ENCODE measurements around the gene MCF2L. TPM values are rescaled to one million over a fixed set of nuclear protein-coding genes. Genes with fewer than 3 reads are reported as not detected.

The MCF2L gene
- total RNA-seq, 1 donor from 2014 or later: 40.4 TPM

DNA sequence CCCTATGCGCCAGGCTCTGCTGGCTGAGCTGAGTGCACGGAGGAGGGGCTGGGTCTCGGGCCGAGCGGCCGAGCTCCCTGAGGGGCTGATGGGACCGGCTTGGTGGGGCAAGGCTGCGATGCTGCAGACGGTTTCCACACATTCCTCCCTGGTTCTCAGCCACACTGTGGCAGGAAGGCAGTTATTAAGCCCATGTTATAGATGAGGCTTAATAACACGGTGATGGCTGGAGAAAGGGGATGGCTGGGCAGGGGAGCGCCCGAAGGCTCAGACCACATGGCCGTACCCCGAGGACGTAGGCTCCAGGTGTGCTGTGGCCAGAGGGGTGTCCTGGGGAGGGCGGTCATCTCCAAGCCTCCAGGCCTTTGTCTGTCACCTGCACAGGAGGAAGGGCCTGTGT lies 58.6 kb downstream of the MCF2L start:
- Histone ChIP-seq H3K4me3 (no peak overlapping the region), H2AFZ (replicated peaks) (no peak overlapping the region), H3K9ac (no peak overlapping the region), H3K27me3 (no peaks in the 10 kb centered on the region), H3K27ac (no peak overlapping the region), H4K20me1 (ENCODE audit: low read depth) (peaks cover 23% of the 10 kb centered on the region), H3K4me1 (peaks cover 17% of the 10 kb centered on the region), H3F3A (ENCODE audit: low read depth) (peaks cover 19% of the 10 kb centered on the region), H3K79me2 (ENCODE audit: low read depth) (no peaks in the 10 kb centered on the region), H3K9me3 (ENCODE audit: low read depth) (no peaks in the 10 kb centered on the region), H3K4me2 (no peak overlapping the region), H3K36me3 (no peaks in the 10 kb centered on the region)
- DNase-seq (ENCODE audit: low spot score): no peak
- Mint-ChIP-seq H3K36me3 (peaks cover 8% of the 10 kb centered on the region), H3K4me3 (no peak overlapping the region), H3K27ac (no peak overlapping the region), H3K27me3 (ENCODE audit: insufficient read depth, low read depth) (peaks cover 18% of the 10 kb centered on the region), H3K9me3 (peaks cover 2% of the 10 kb centered on the region), H3K4me1 (peaks cover 24% of the 10 kb centered on the region)
- TF ChIP-seq EZH2phosphoT487 (IDR thresholded peaks at IDR 0.05) (no peak), EZH2 (IDR thresholded peaks at IDR 0.05) (no peak)
- TF ChIP-seq, protein P1, sequence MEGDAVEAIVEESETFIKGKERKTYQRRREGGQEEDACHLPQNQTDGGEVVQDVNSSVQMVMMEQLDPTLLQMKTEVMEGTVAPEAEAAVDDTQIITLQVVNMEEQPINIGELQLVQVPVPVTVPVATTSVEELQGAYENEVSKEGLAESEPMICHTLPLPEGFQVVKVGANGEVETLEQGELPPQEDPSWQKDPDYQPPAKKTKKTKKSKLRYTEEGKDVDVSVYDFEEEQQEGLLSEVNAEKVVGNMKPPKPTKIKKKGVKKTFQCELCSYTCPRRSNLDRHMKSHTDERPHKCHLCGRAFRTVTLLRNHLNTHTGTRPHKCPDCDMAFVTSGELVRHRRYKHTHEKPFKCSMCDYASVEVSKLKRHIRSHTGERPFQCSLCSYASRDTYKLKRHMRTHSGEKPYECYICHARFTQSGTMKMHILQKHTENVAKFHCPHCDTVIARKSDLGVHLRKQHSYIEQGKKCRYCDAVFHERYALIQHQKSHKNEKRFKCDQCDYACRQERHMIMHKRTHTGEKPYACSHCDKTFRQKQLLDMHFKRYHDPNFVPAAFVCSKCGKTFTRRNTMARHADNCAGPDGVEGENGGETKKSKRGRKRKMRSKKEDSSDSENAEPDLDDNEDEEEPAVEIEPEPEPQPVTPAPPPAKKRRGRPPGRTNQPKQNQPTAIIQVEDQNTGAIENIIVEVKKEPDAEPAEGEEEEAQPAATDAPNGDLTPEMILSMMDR (IDR thresholded peaks at IDR 0.05): no peak

DNA sequence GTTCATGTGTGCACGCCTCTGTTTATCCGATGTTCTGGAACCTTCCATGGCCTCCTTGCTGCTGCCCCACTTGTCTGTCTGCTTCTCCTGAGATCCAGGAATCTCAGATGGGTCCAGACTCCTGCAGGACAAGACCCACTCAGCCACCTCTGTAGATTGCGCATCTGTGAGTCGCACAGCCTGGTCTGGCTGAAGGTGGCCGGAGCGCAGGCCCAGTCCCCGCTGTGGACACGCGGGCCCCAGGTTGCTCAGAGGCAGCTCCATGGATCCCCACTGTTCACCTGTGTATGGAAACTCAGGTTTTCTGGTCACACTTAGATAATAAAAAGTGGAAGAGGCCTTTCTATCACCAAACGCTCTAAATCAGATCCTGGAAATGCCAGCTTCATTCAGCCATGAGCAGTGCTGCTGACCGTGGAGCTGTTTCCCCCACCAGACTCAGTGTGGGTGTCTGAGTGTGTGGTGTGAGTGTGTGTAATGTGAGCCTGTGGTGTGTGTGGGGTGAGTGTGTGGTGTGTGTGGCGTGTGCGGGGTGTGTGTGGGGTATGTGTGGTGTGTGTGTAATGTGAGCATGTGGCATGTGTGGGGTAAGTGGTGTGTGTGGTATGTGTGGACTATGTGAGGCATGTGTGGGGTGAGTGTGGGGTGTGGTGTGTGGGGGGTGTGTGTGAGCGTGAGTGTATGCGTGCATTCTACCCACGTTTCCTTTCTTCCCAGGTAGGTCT lies 59.5 kb downstream of the MCF2L start:
- Mint-ChIP-seq H3K27ac (no peak overlapping the region), H3K4me3 (no peak overlapping the region), H3K4me1 (peaks cover 15% of the 10 kb centered on the region), H3K9me3 (peaks cover 2% of the 10 kb centered on the region), H3K36me3 (peaks cover 8% of the 10 kb centered on the region), H3K27me3 (ENCODE audit: insufficient read depth, low read depth) (peaks cover 11% of the 10 kb centered on the region)
- Histone ChIP-seq H3K9me3 (ENCODE audit: low read depth) (no peaks in the 10 kb centered on the region), H4K20me1 (ENCODE audit: low read depth) (peaks cover 14% of the 10 kb centered on the region), H2AFZ (replicated peaks) (no peak overlapping the region), H3K4me3 (no peak overlapping the region), H3K36me3 (no peaks in the 10 kb centered on the region), H3F3A (ENCODE audit: low read depth) (peaks cover 13% of the 10 kb centered on the region), H3K79me2 (ENCODE audit: low read depth) (no peaks in the 10 kb centered on the region), H3K27me3 (no peaks in the 10 kb centered on the region), H3K4me2 (no peak overlapping the region), H3K9ac (no peak overlapping the region), H3K27ac (no peak overlapping the region), H3K4me1 (peaks cover 9% of the 10 kb centered on the region)
- TF ChIP-seq, protein P1 (IDR thresholded peaks at IDR 0.05): no peak
- TF ChIP-seq EZH2phosphoT487 (IDR thresholded peaks at IDR 0.05): no peak
- no peak for TF ChIP-seq EZH2 (IDR thresholded peaks at IDR 0.05)
- no peak for DNase-seq (ENCODE audit: low spot score)

DNA sequence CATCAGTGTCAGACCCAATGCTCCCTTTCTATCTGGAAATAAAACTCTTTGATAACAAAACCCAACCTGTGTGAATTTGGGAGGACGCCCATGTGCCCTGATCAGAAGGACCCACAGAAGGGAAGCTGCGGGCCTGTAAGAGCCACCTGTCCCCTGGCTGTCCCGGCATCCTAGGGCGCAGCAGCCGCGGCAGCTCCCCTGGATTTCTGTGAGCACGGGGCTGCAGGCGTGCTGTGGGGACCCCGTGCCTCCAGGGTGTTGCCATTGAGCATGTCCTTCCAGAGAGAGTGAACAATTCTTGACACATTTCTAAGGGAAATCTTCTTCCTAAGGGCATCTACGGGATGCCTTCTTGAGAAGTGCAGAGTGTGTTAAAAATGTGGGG lies 60.0 kb downstream of the MCF2L start:
- no peak overlapping the region for H3K4me3 ChIP-seq
- no peaks in the 10 kb centered on the region for H3K9me3 ChIP-seq (ENCODE audit: low read depth)
- peaks cover 4% of the 10 kb centered on the region for H3K4me1 ChIP-seq
- peaks cover 7% of the 10 kb centered on the region for H3F3A ChIP-seq (ENCODE audit: low read depth)
- no peak overlapping the region for H3K27ac Mint-ChIP-seq
- peaks cover 8% of the 10 kb centered on the region for H3K36me3 Mint-ChIP-seq
- no peaks in the 10 kb centered on the region for H3K36me3 ChIP-seq
- no peak overlapping the region for H3K4me3 Mint-ChIP-seq
- H3K4me1 Mint-ChIP-seq: peaks cover 9% of the 10 kb centered on the region
- DNase-seq (ENCODE audit: low spot score): no peak
- H4K20me1 ChIP-seq (ENCODE audit: low read depth): peaks cover 8% of the 10 kb centered on the region
- peaks cover 11% of the 10 kb centered on the region for H3K27me3 Mint-ChIP-seq (ENCODE audit: insufficient read depth, low read depth)
- H3K9ac ChIP-seq: no peak overlapping the region
- no peak overlapping the region for H3K4me2 ChIP-seq
- H3K27ac ChIP-seq: no peak overlapping the region
- H2AFZ ChIP-seq (replicated peaks): no peak overlapping the region
- TF ChIP-seq EZH2 (IDR thresholded peaks at IDR 0.05): no peak
- no peak for TF ChIP-seq EZH2phosphoT487 (IDR thresholded peaks at IDR 0.05)
- TF ChIP-seq, protein P1 (IDR thresholded peaks at IDR 0.05): no peak
- no peaks in the 10 kb centered on the region for H3K27me3 ChIP-seq
- peaks cover 2% of the 10 kb centered on the region for H3K9me3 Mint-ChIP-seq
- H3K79me2 ChIP-seq (ENCODE audit: low read depth): no peaks in the 10 kb centered on the region
